ENCODE data around the gene DTD1. TPM values are rescaled to one million over a fixed set of nuclear protein-coding genes. Genes with fewer than 3 reads are reported as not detected.

The DTD1 gene
- total RNA-seq, 4 donors from 2014 or later: 31.0 to 49.8 (median 39.7) TPM

- Histone ChIP-seq H3K36me3 (no peaks in the 10 kb centered on the region), H3K4me1 (no peaks in the 10 kb centered on the region), H3K9me3 (no peaks in the 10 kb centered on the region), H3K4me3 (no peak overlapping the region), H3K27ac (no peak overlapping the region), H3K27me3 (no peaks in the 10 kb centered on the region)
- TF ChIP-seq CTCF (IDR thresholded peaks at IDR 0.05) (no peak), POLR2A (IDR thresholded peaks at IDR 0.05) (no peak), EP300 (IDR thresholded peaks at IDR 0.05) (no peak)
- DNase-seq (ENCODE audit: low spot score in 2 of 2): no peak
- WGBS, 2 donors: 50 to 67% methylated on average over 1 of the region's 1 CpG
These were observed 104.6 kb downstream of the DTD1 start for GRCh38 chr20:18692447-18692846.

GRCh38 chr20:18694071-18694470, 106.2 kb downstream of the DTD1 start:
- WGBS, 2 donors: 84 to 90% methylated on average over 6 of the region's 6 CpGs

GRCh38 chr20:18695175-18695574, 107.3 kb downstream of the DTD1 start:
- H3K27ac ChIP-seq: no peak overlapping the region
- WGBS, 2 donors: 82 to 84% methylated on average over 5 of the region's 5 CpGs
- TF ChIP-seq CTCF (IDR thresholded peaks at IDR 0.05) (no peak), POLR2A (IDR thresholded peaks at IDR 0.05) (no peak), EP300 (IDR thresholded peaks at IDR 0.05) (no peak)

More at GRCh38 chr20:18694071-18694470, 106.2 kb downstream of the DTD1 start:
- Histone ChIP-seq H3K4me1 (no peaks in the 10 kb centered on the region), H3K27me3 (no peaks in the 10 kb centered on the region), H3K36me3 (peaks cover 0 to 4% (median 0%) of the 10 kb centered on the region in 3 donors), H3K9me3 (no peaks in the 10 kb centered on the region), H3K4me3 (no peak overlapping the region), H3K27ac (no peak overlapping the region)
- DNase-seq (ENCODE audit: low spot score in 2 of 2): no peak
- TF ChIP-seq POLR2A (IDR thresholded peaks at IDR 0.05): no peak

GRCh38 chr20:18698735-18699380, 111.0 kb downstream of the DTD1 start:
- H3K36me3 ChIP-seq: peaks cover 0 to 4% (median 0%) of the 10 kb centered on the region in 3 donors
- no peaks in the 10 kb centered on the region for H3K27me3 ChIP-seq
- peaks cover 0 to 13% (median 0%) of the 10 kb centered on the region in 4 donors for H3K4me1 ChIP-seq
- WGBS, 2 donors: 93 to 97% methylated on average over 4 of the region's 4 CpGs
- TF ChIP-seq EP300 (IDR thresholded peaks at IDR 0.05): no peak
- DNase-seq (ENCODE audit: low spot score in 2 of 2): no peak
- H3K4me3 ChIP-seq: no peak overlapping the region
- no peaks in the 10 kb centered on the region for H3K9me3 ChIP-seq
- no peak overlapping the region for H3K27ac ChIP-seq

More at GRCh38 chr20:18695175-18695574, 107.3 kb downstream of the DTD1 start:
- DNase-seq (ENCODE audit: low spot score in 2 of 2): no peak
- Histone ChIP-seq H3K4me1 (no peaks in the 10 kb centered on the region), H3K4me3 (no peak overlapping the region), H3K36me3 (peaks cover 0 to 4% (median 0%) of the 10 kb centered on the region in 3 donors), H3K9me3 (no peaks in the 10 kb centered on the region), H3K27me3 (no peaks in the 10 kb centered on the region)

- TF ChIP-seq POLR2A (IDR thresholded peaks at IDR 0.05): no peak
- no peak for TF ChIP-seq CTCF (IDR thresholded peaks at IDR 0.05)
- TF ChIP-seq EP300 (IDR thresholded peaks at IDR 0.05): no peak
- Histone ChIP-seq H3K9me3 (no peaks in the 10 kb centered on the region), H3K4me3 (no peak overlapping the region), H3K36me3 (peaks cover 0 to 4% (median 0%) of the 10 kb centered on the region in 3 donors), H3K27me3 (no peaks in the 10 kb centered on the region), H3K4me1 (peaks cover 0 to 25% (median 0%) of the 10 kb centered on the region in 4 donors), H3K27ac (no peak overlapping the region)
- no peak for DNase-seq (ENCODE audit: low spot score in 2 of 2)
- WGBS, 2 donors: 68 to 73% methylated on average over 3 of the region's 3 CpGs
These were observed 114.1 kb downstream of the DTD1 start for GRCh38 chr20:18701969-18702368.

GRCh38 chr20:18702736-18703135, 114.9 kb downstream of the DTD1 start:
- H3K9me3 ChIP-seq: no peaks in the 10 kb centered on the region
- H3K27me3 ChIP-seq: no peaks in the 10 kb centered on the region
- peaks cover 0 to 25% (median 0%) of the 10 kb centered on the region in 4 donors for H3K4me1 ChIP-seq
- whole genome bisulfite sequencing, 2 donors: 21 to 40% methylated on average over 3 of the region's 3 CpGs
- no peak overlapping the region for H3K27ac ChIP-seq
- H3K36me3 ChIP-seq: peaks cover 0 to 4% (median 0%) of the 10 kb centered on the region in 3 donors
- TF ChIP-seq CTCF (IDR thresholded peaks at IDR 0.05) (no peak), POLR2A (IDR thresholded peaks at IDR 0.05) (no peak), EP300 (IDR thresholded peaks at IDR 0.05) (no peak)
- peak in 1 of 2 donors; percentile 22 for DNase-seq (ENCODE audit: low spot score in 2 of 2)
- H3K4me3 ChIP-seq: no peak overlapping the region
